ENCODE measurements around the gene TMEM176B. TPM values are rescaled to one million over a fixed set of nuclear protein-coding genes. Genes with fewer than 3 reads are reported as not detected.

The TMEM176B gene
- total RNA-seq, 3 donors from 2014 or later (not counting 1 experiment from before 2014, with no cell fraction given), result 4.0 TPM; not detected in 2

DNA sequence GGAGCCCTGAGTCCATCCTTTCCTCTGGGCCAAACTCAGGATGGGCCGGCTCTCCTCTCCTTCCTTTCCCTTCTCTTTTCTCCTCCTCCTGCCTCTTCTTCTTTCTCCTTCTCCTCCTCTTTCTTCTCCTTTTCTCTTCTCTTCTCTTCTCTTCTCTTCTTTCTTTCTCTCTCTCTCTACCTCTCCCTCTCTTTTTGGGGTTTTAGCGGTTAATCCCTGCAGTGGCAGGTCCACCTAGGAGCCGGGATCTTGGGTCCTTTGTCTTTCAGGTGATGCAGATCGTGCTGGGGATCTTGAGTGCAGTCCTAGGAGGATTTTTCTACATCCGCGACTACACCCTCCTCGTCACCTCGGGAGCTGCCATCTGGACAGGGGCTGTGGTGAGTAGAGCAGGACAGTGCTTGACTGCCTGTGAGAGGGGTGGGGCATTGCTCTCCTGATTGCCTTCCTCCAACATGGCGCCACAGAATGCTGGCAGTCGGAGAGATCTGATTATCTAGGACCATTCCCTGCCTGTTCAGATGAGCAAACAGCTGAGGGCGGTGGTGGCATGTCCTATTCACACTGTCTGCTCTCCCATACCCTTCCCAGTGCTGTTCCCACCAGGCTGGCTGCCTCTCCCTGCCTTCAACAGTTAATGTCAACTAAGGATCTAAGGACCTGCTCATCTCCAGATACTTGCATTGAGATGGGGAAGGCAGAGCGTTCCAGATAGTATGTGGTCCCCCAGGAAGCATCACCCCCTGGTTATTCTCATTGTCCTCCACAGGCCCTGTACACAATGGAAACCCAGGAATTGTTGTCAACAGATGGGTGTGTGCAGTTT is 2.0 kb upstream of the TMEM176B start:
- Mint-ChIP-seq H3K27ac (no peak overlapping the region), H3K4me3 (peak overlapping the region; percentile 76), H3K9me3 (peaks cover 0 to 3% of the 10 kb centered on the region in 2 donors), H3K36me3 (peaks cover 12% of the 10 kb centered on the region), H3K27me3 (ENCODE audit: low read depth in 2 of 2) (peaks cover 45 to 48% of the 10 kb centered on the region in 2 donors), H3K4me1 (peaks cover 9 to 14% of the 10 kb centered on the region in 2 donors)
- Histone ChIP-seq H3K4me1 (ENCODE audit: control insufficient read depth, insufficient read depth, low read length) (peaks cover 15% of the 10 kb centered on the region), H3K4me3 (ENCODE audit: low read length) (no peak overlapping the region), H3K27ac (ENCODE audit: low read length) (no peak overlapping the region), H3K36me3 (ENCODE audit: control insufficient read depth, insufficient read depth, low read length) (no peaks in the 10 kb centered on the region), H3K9me3 (ENCODE audit: control insufficient read depth, insufficient read depth, low read length) (peaks cover 12% of the 10 kb centered on the region), H3K27me3 (ENCODE audit: control insufficient read depth, insufficient read depth, low read length) (peaks cover 26% of the 10 kb centered on the region)
- 95% methylated on average over 12 of the region's 12 CpGs for WGBS (ENCODE audit: insufficient coverage)
- no peak for DNase-seq
- no peak for ATAC-seq
- TF ChIP-seq, protein P1, sequence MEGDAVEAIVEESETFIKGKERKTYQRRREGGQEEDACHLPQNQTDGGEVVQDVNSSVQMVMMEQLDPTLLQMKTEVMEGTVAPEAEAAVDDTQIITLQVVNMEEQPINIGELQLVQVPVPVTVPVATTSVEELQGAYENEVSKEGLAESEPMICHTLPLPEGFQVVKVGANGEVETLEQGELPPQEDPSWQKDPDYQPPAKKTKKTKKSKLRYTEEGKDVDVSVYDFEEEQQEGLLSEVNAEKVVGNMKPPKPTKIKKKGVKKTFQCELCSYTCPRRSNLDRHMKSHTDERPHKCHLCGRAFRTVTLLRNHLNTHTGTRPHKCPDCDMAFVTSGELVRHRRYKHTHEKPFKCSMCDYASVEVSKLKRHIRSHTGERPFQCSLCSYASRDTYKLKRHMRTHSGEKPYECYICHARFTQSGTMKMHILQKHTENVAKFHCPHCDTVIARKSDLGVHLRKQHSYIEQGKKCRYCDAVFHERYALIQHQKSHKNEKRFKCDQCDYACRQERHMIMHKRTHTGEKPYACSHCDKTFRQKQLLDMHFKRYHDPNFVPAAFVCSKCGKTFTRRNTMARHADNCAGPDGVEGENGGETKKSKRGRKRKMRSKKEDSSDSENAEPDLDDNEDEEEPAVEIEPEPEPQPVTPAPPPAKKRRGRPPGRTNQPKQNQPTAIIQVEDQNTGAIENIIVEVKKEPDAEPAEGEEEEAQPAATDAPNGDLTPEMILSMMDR (IDR thresholded peaks at IDR 0.05), result no peak
- intact Hi-C loops (cut with micrococcal nuclease), result no loop called here

DNA sequence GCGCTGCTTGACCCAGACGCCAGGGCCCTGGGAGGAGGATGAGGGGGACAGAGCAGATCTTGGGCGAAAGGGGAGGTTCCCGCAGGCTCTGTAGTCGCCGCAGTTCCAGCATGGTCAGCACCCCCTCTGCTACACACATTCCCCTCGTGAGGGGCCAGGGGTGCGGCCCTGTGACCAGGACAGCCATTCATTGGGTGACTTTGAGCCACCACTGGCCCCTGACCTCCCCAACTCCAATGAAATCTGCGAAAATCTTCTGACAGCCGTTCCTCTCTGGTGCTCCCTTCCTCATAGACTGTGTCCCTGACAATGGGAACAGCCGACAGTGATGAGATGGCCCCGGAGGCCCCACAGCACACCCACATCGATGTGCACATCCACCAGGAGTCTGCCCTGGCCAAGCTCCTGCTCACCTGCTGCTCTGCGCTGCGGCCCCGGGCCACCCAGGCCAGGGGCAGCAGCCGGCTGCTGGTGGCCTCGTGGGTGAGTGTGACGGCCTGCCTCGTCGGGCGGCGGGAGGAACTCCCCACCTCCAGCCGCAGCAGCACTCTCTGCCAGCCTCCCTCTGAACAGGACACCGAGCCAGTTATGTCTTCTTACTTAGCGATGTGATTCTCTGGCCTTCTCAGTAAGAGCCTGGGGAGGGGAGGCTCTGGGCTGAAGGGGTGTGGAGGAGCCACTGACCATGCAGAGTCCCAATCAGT is 1.2 kb upstream of the TMEM176B start:
- DNase-seq (no peak), ATAC-seq (peak in 1 of 3 donors; percentile 46)
- intact Hi-C loops (cut with micrococcal nuclease), result no loop called here
- H3K9me3 ChIP-seq (ENCODE audit: control insufficient read depth, insufficient read depth, low read length), result peaks cover 8% of the 10 kb centered on the region
- peaks cover 0 to under 1% of the 10 kb centered on the region in 2 donors for H3K9me3 Mint-ChIP-seq
- no peak overlapping the region for H3K27ac Mint-ChIP-seq
- peaks cover 12% of the 10 kb centered on the region for H3K36me3 Mint-ChIP-seq
- 42% methylated on average over 26 of the region's 26 CpGs for WGBS (ENCODE audit: insufficient coverage)
- H3K36me3 ChIP-seq (ENCODE audit: control insufficient read depth, insufficient read depth, low read length), result no peaks in the 10 kb centered on the region
- peaks cover 15% of the 10 kb centered on the region for H3K4me1 ChIP-seq (ENCODE audit: control insufficient read depth, insufficient read depth, low read length)
- no peak overlapping the region for H3K27ac ChIP-seq (ENCODE audit: low read length)
- peaks cover 45 to 47% of the 10 kb centered on the region in 2 donors for H3K27me3 Mint-ChIP-seq (ENCODE audit: low read depth in 2 of 2)
- peak overlapping the region; percentile 76 for H3K4me3 Mint-ChIP-seq
- no peak overlapping the region for H3K4me3 ChIP-seq (ENCODE audit: low read length)
- TF ChIP-seq, protein P1 (IDR thresholded peaks at IDR 0.05), result no peak
- peaks cover 9 to 14% of the 10 kb centered on the region in 2 donors for H3K4me1 Mint-ChIP-seq
- H3K27me3 ChIP-seq (ENCODE audit: control insufficient read depth, insufficient read depth, low read length), result peaks cover 26% of the 10 kb centered on the region

DNA sequence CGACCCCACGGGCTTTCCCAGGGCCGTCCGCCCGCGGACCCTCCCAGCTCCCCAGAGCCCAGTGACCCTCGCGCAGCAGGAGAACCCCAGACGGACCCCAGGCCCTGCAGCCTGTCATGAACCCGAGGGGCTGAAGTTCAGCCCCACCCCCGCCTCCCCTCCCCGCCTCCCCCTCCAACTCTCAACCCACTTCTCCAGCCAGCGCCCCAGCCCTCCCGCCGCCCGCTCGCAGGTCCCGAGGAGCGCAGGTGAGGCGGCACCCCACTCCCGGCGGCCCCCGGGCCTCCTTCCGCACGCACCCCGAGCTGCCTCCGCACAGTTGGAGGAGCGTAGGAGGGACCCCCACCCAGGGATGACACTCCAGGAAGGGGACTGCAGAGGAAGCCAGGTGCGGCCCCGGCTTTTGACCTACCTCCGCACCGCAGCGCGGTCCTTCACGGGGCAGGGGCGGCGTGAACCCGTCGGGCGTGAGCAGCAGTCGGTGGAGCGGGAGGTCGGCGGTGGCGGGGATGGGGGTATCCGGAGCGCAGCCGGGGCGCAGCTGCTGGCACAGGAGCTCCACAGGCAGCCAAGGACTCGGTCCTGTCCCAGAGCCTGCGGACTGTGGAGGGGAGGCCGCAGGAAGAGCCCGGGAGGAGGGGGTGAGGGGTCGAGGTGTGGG is 547 bp upstream of the TMEM176B start, which contains the start of gene TMEM176A:
Gene TMEM176A, plus strand, starts transcription at position 189 of the 661 bp plus-strand sequence. CDS start 782 bp downstream, outside the sequence.
- Mint-ChIP-seq H3K27me3 (ENCODE audit: low read depth in 2 of 2) (peaks cover 41 to 47% of the 10 kb centered on the region in 2 donors), H3K36me3 (peaks cover 5% of the 10 kb centered on the region), H3K9me3 (no peaks in the 10 kb centered on the region), H3K4me1 (peaks cover 9 to 14% of the 10 kb centered on the region in 2 donors), H3K4me3 (peak within 1 kb of the TSS; percentile 76), H3K27ac (no peak within 1 kb of the TSS)
- Histone ChIP-seq H3K9me3 (ENCODE audit: control insufficient read depth, insufficient read depth, low read length) (peaks cover 4% of the 10 kb centered on the region), H3K27ac (ENCODE audit: low read length) (no peak within 1 kb of the TSS), H3K4me3 (ENCODE audit: low read length) (no peak within 1 kb of the TSS), H3K4me1 (ENCODE audit: control insufficient read depth, insufficient read depth, low read length) (peaks cover 15% of the 10 kb centered on the region), H3K27me3 (ENCODE audit: control insufficient read depth, insufficient read depth, low read length) (peaks cover 20% of the 10 kb centered on the region), H3K36me3 (ENCODE audit: control insufficient read depth, insufficient read depth, low read length) (no peaks in the 10 kb centered on the region)
- TF ChIP-seq, protein P1 (IDR thresholded peaks at IDR 0.05), result no peak
- intact Hi-C loops (cut with micrococcal nuclease), result no loop called here
- DNase-seq (peak in 1 of 2 donors; percentile 37), ATAC-seq (peak in 1 of 3 donors; percentile 48)
- WGBS (ENCODE audit: insufficient coverage), result 2% methylated on average over 52 of the region's 54 CpGs
